NOMO-1 (cell line): Measurements from ENCODE around the gene ZNF574.

Experiments
- DNase-seq, 2 experiments: peaks; one replicate each; lab custom pipeline; 2025; ENCODE audit not compliant: unreplicated experiment in 2 of 2; lab: John Stamatoyannopoulos, UW

The ZNF574 gene

GRCh38 chr19:42122691-42123607, 47.0 kb downstream of the ZNF574 start:
- DNase-seq: no peak

GRCh38 chr19:42123765-42124164, 47.8 kb downstream of the ZNF574 start:
- no peak for DNase-seq

- no peak for DNase-seq
These were observed 48.5 kb downstream of the ZNF574 start for GRCh38 chr19:42124386-42124901.

- no peak for DNase-seq
These were observed 49.6 kb downstream of the ZNF574 start for GRCh38 chr19:42125536-42125935.

GRCh38 chr19:42126574-42126973, 50.6 kb downstream of the ZNF574 start:
- DNase-seq: no peak

GRCh38 chr19:42129399-42130253, 53.7 kb downstream of the ZNF574 start:
- DNase-seq: peak; percentile 87 to 93

GRCh38 chr19:42130254-42130573, 54.2 kb downstream of the ZNF574 start:
- DNase-seq: no peak
